Right cardiac atrium (tissue), 5 donors: ENCODE measurements around the gene R3HCC1L. TPM values are rescaled to one million over a fixed set of nuclear protein-coding genes. Genes with fewer than 3 reads are reported as not detected.
A peak's percentile ranks its signal among the peaks of the same experiment; 100 is the strongest.
"Not testable (repeated sequence)": the region's sequence is repeated elsewhere in the genome, so short reads cannot be mapped to it uniquely, and the experiment has no call there.

ENCODE experiments used
- ATAC-seq, 2 donors: fragments of 200-7000 bp; cut with Tn5 transposase; one replicate each; pipeline versions ENCODE4 v1.8.0 to v1.9.1; 2020; ENCODE audit warnings: moderate library complexity in 2 of 2, mild to moderate bottlenecking in 1 of 2
- DNase-seq, 3 donors: peaks; one replicate each; pipeline ENCODE4 v3.0.0-alpha.2; 2020
- H3K27ac ChIP-seq: one replicate; pipeline ENCODE4 v1.5.1; 2013; ENCODE audit warnings: mild to moderate bottlenecking, low read length, control low read depth, moderate library complexity
- H3K27me3 ChIP-seq: one replicate; pipeline ENCODE4 v1.6.1; 2013; ENCODE audit not compliant: control insufficient read depth, insufficient read depth
- H3K4me1 ChIP-seq: one replicate; pipeline ENCODE4 v1.6.1; 2013; ENCODE audit warnings: low read length; ENCODE audit not compliant: control insufficient read depth, insufficient read depth
- H3K4me3 ChIP-seq: one replicate; pipeline ENCODE4 v1.5.1; 2013; ENCODE audit warnings: low read length, control low read depth
- H3K9me3 ChIP-seq: one replicate; pipeline ENCODE4 v1.6.1; 2013; ENCODE audit warnings: low read length; ENCODE audit not compliant: control insufficient read depth
- whole genome bisulfite sequencing: extraction: QIAGEN DNeasy Blood & Tissue Kit; methylation state at CpG from one replicate; pipeline ENCODE4 v1.1.7; 2013; 5-methylcytosine and 5-hydroxymethylcytosine counted together
- intact Hi-C, 4 donors: fragments of 100-400 bp; cut with DNase I; formaldehyde crosslinking; loops; one replicate each; pipeline versions ENCODE4 v1.11.0 to v1.14.0; 2022 to 2023
- polyA plus RNA-seq: library from polyadenylated mRNA; stranded (reverse); fragments of 200-250 nt; gene quantifications from one replicate; pipeline ENCODE4 v1.2.3, GENCODE V29; 2013
- total RNA-seq, 4 donors: library from RNA; stranded (reverse); fragmentation: NEBNext Ultra II Directional; extraction: Animal tissue kit (Norgen Biotek cat#: 25700); gene quantifications; one replicate each; pipeline ENCODE4 v1.2.1, GENCODE V29; 2021
- donor health status: healthy with polysubstance abuse.
- donor health status: DM: no; HTN: yes; CAD: no.
- donor health status: DM: no; HTN: no; CAD: no.
- donor health status: DM: no; HTN: yes; CAD: no; lungs with severe emphysema.
- donor health status: DM: yes; HTN: yes; CAD: no.

The R3HCC1L gene
- total and polyA plus RNA-seq, 5 donors = 4.6 to 6.4 (median 6.4) TPM

GRCh38 chr10:98172495-98172894 lies 38.0 kb downstream of the R3HCC1L start:
- Histone ChIP-seq H3K27me3 (no peaks in the 10 kb centered on the region), H3K4me1 (peaks cover 5% of the 10 kb centered on the region), H3K27ac (no peak overlapping the region), H3K9me3 (no peaks in the 10 kb centered on the region), H3K4me3 (no peak overlapping the region)
- DNase-seq (no peak), ATAC-seq (peak; percentile 24 to 26)
- WGBS = 66% methylated on average over 5 of the region's 5 CpGs
- intact Hi-C loops = loop anchor here in 2 of 4 donors (5.0 to 10.0 kb wide), 2 partner anchors 132 to 135 kb away; no protein-coding TSS in a partner anchor

- 90% methylated on average over 6 of the region's 6 CpGs for WGBS
- H3K27ac ChIP-seq = no peak overlapping the region
- no peaks in the 10 kb centered on the region for H3K9me3 ChIP-seq
- H3K4me1 ChIP-seq = peaks cover 5% of the 10 kb centered on the region
- no peak for DNase-seq
- no peak for ATAC-seq
- H3K4me3 ChIP-seq = no peak overlapping the region
- intact Hi-C loops = loop anchor here in 2 of 4 donors (5.0 to 10.0 kb wide), 2 partner anchors 132 to 134 kb away; no protein-coding TSS in a partner anchor
- H3K27me3 ChIP-seq = no peaks in the 10 kb centered on the region
Observed at GRCh38 chr10:98173260-98173659, 38.8 kb downstream of the R3HCC1L start.

GRCh38 chr10:98182351-98182915 lies 48.0 kb downstream of the R3HCC1L start:
- WGBS = 98% methylated on average over 14 of the region's 14 CpGs
- DNase-seq = peak in 1 of 3 donors; percentile 16
- H3K4me1 ChIP-seq, ATAC-seq, H3K4me3 ChIP-seq, H3K27ac ChIP-seq, H3K27me3 ChIP-seq, intact Hi-C loops, H3K9me3 ChIP-seq: not testable (repeated sequence)

GRCh38 chr10:98186681-98187080 lies 52.2 kb downstream of the R3HCC1L start:
- no peak for ATAC-seq
- H3K9me3 ChIP-seq = no peaks in the 10 kb centered on the region

GRCh38 chr10:98190773-98191172 lies 56.3 kb downstream of the R3HCC1L start:
- H3K9me3 ChIP-seq, ATAC-seq, H3K27ac ChIP-seq, H3K4me1 ChIP-seq, DNase-seq, H3K27me3 ChIP-seq, H3K4me3 ChIP-seq, intact Hi-C loops: not testable (repeated sequence)
- WGBS = 97% methylated on average over 4 of the region's 4 CpGs

More at GRCh38 chr10:98186681-98187080, 52.2 kb downstream of the R3HCC1L start:
- intact Hi-C loops = no loop called here
- DNase-seq = no peak
- Histone ChIP-seq H3K27me3 (no peaks in the 10 kb centered on the region), H3K4me1 (no peaks in the 10 kb centered on the region), H3K27ac (no peak overlapping the region), H3K4me3 (no peak overlapping the region)
- WGBS = 100% methylated on average over 1 of the region's 1 CpG

- intact Hi-C loops = no loop called here
- ATAC-seq (no peak), DNase-seq (no peak)
- no peak overlapping the region for H3K4me3 ChIP-seq
- H3K4me1 ChIP-seq = no peaks in the 10 kb centered on the region
- no peaks in the 10 kb centered on the region for H3K27me3 ChIP-seq
- H3K27ac ChIP-seq = no peak overlapping the region
- H3K9me3 ChIP-seq = no peaks in the 10 kb centered on the region
- WGBS = 95% methylated on average over 2 of the region's 2 CpGs
Observed at GRCh38 chr10:98193037-98193436, 58.6 kb downstream of the R3HCC1L start.

- Histone ChIP-seq H3K9me3 (no peaks in the 10 kb centered on the region), H3K4me3 (no peak overlapping the region), H3K4me1 (no peaks in the 10 kb centered on the region), H3K27me3 (no peaks in the 10 kb centered on the region), H3K27ac (no peak overlapping the region)
- DNase-seq (no peak), ATAC-seq (no peak)
- WGBS = 87% methylated on average over 3 of the region's 3 CpGs
- intact Hi-C loops = no loop called here
Observed at GRCh38 chr10:98194633-98195032, 60.2 kb downstream of the R3HCC1L start.

- no peak for ATAC-seq
- Histone ChIP-seq H3K27me3 (no peaks in the 10 kb centered on the region), H3K27ac (no peak overlapping the region), H3K4me3 (no peak overlapping the region), H3K4me1 (no peaks in the 10 kb centered on the region), H3K9me3 (no peaks in the 10 kb centered on the region)
- WGBS = 81% methylated on average over 1 of the region's 1 CpG
- intact Hi-C loops = no loop called here
- no peak for DNase-seq
Observed at GRCh38 chr10:98195120-98195519, 60.7 kb downstream of the R3HCC1L start.

GRCh38 chr10:98196985-98197384 lies 62.5 kb downstream of the R3HCC1L start:
- ATAC-seq = no peak
- H3K4me1 ChIP-seq = no peaks in the 10 kb centered on the region
- no peaks in the 10 kb centered on the region for H3K9me3 ChIP-seq
- intact Hi-C loops = no loop called here
- H3K4me3 ChIP-seq = no peak overlapping the region
- DNase-seq = peak in 1 of 3 donors; percentile 27
- 71% methylated on average over 6 of the region's 6 CpGs for WGBS
- no peak overlapping the region for H3K27ac ChIP-seq
- H3K27me3 ChIP-seq = no peaks in the 10 kb centered on the region

GRCh38 chr10:98201760-98202159 lies 67.3 kb downstream of the R3HCC1L start:
- no peaks in the 10 kb centered on the region for H3K9me3 ChIP-seq
- no peaks in the 10 kb centered on the region for H3K27me3 ChIP-seq
- intact Hi-C loops = no loop called here
- no peak overlapping the region for H3K27ac ChIP-seq
- no peak overlapping the region for H3K4me3 ChIP-seq
- DNase-seq (no peak), ATAC-seq (no peak)
- no peaks in the 10 kb centered on the region for H3K4me1 ChIP-seq
- 93% methylated on average over 5 of the region's 5 CpGs for WGBS

GRCh38 chr10:98202378-98202777 lies 67.9 kb downstream of the R3HCC1L start:
- Histone ChIP-seq H3K4me3 (no peak overlapping the region), H3K27ac (no peak overlapping the region), H3K27me3 (no peaks in the 10 kb centered on the region), H3K4me1 (no peaks in the 10 kb centered on the region), H3K9me3 (no peaks in the 10 kb centered on the region)
- DNase-seq (no peak), ATAC-seq (no peak)
- 88% methylated on average over 8 of the region's 8 CpGs for WGBS
- intact Hi-C loops = no loop called here

- H3K27me3 ChIP-seq = no peaks in the 10 kb centered on the region
- intact Hi-C loops = no loop called here
- WGBS = 87% methylated on average over 2 of the region's 2 CpGs
- no peak overlapping the region for H3K4me3 ChIP-seq
- DNase-seq = no peak
- no peaks in the 10 kb centered on the region for H3K4me1 ChIP-seq
- no peak for ATAC-seq
- no peak overlapping the region for H3K27ac ChIP-seq
- no peaks in the 10 kb centered on the region for H3K9me3 ChIP-seq
Observed at GRCh38 chr10:98205351-98205750, 70.9 kb downstream of the R3HCC1L start.
